Heart left ventricle (tissue), 16 donors: ENCODE data around the gene COL8A2. TPM values are rescaled to one million over a fixed set of nuclear protein-coding genes. Genes with fewer than 3 reads are reported as not detected.

Experiments
- ATAC-seq, 4 donors: fragments of 200-7000 bp; cut with Tn5 transposase; one replicate each; pipeline ENCODE4 v1.9.1; 2020 to 2022; ENCODE audit warnings: moderate library complexity in 4 of 4, mild to moderate bottlenecking in 3 of 4, moderate number of reproducible peaks in 1 of 4
- DNase-seq, 5 donors: peaks; one replicate each; pipeline ENCODE4 v3.0.0-alpha.2; 2020
- H3K27ac ChIP-seq, 12 donors: fragments of 200-600 bp; sonication (generic) in 4 of 12; one replicate each; pipeline versions ENCODE4 v1.5.0 to v1.8.0; 2016 to 2022; ENCODE audit warnings: mild to moderate bottlenecking in 2 of 12
- H3K27me3 ChIP-seq, 9 donors: fragments of 200-600 bp; sonication (generic) in 2 of 9; one replicate each; pipeline versions ENCODE4 v1.5.1 to v1.8.0; 2016 to 2022; ENCODE audit warnings: mild to moderate bottlenecking in 3 of 9
- H3K36me3 ChIP-seq, 9 donors: fragments of 200-600 bp; sonication (generic) in 2 of 9; one replicate each; pipeline versions ENCODE4 v1.5.0 to v1.8.0; 2018 to 2022; ENCODE audit warnings: mild to moderate bottlenecking in 2 of 9
- H3K4me1 ChIP-seq, 12 donors: fragments of 200-600 bp; sonication (generic) in 4 of 12; one replicate each; pipeline versions ENCODE4 v1.5.0 to v1.8.0; 2016 to 2022; ENCODE audit warnings: mild to moderate bottlenecking in 3 of 12
- H3K4me3 ChIP-seq, 12 donors: fragments of 200-600 bp; sonication (generic) in 4 of 12; one replicate each; pipeline versions ENCODE4 v1.5.0 to v1.8.0; 2017 to 2022; ENCODE audit warnings: mild to moderate bottlenecking in 9 of 12, moderate library complexity in 4 of 12
- H3K9me3 ChIP-seq, 12 donors: fragments of 200-600 bp; sonication (generic) in 4 of 12; one replicate each; pipeline versions ENCODE4 v1.5.0 to v1.8.0; 2016 to 2022; ENCODE audit warnings: mild to moderate bottlenecking in 1 of 12
- CTCF ChIP-seq, 12 donors: fragments of 200-600 bp; sonication (generic) in 4 of 12; IDR thresholded peaks; one replicate each; pipeline versions ENCODE4 v1.5.0 to v1.8.0; 2018 to 2022; ENCODE audit warnings: antibody characterized with exemption in 12 of 12, mild to moderate bottlenecking in 5 of 12
- POLR2A ChIP-seq, 2 donors: fragments of 450-650 bp; IDR thresholded peaks; one replicate each; pipeline ENCODE4 v1.6.1; 2017; ENCODE audit warnings: antibody characterized with exemption in 2 of 2, mild to moderate bottlenecking in 2 of 2, moderate library complexity in 2 of 2
- WGBS, 4 donors: extraction: QIAGEN DNeasy Blood & Tissue Kit in 2 of 4; methylation state at CpG; one replicate each; pipeline versions ENCODE4 v1.1.5 to v1.1.7; 2013 to 2018; 5-methylcytosine and 5-hydroxymethylcytosine counted together
- intact Hi-C, 10 donors: fragments of 100-400 bp; cut with DNase I; formaldehyde crosslinking; loops; one replicate each; pipeline versions ENCODE4 v1.11.1 to v1.14.2; 2022
- polyA plus RNA-seq, 2 donors: library from polyadenylated mRNA; stranded (reverse); fragments of 200-250 nt; gene quantifications; one replicate each; pipeline ENCODE4 v1.2.3, GENCODE V29; 2013
- total RNA-seq, 9 donors: library from RNA; depleted of rRNA in 2 of 9; stranded (reverse); fragments of >200 nt in 2 of 9; fragmentation: NEBNext Ultra II Directional in 3 of 9; extraction: Animal tissue kit (Norgen Biotek cat#: 25700) in 3 of 9; gene quantifications; one replicate each; pipeline versions ENCODE4 v1.1.0 to v1.2.4, GENCODE V29; 2016 to 2023
- donor health status: ischemic (EF 13 %, LVEDD 7.1; RV severe dilation, severe dysfunction).
- donor health status: healthy with polysubstance abuse.
- donor health status: DM: no; HTN: yes; CAD: no.
- donor health status: DM: no; HTN: no; CAD: no.
- donor health status: ischemic (EF 25% LVEDD 6.9; RV normal size, moderate dysfunction).
- donor health status: ischemic (EF 25% LVEDD 5.7; RV mildly dilated, moderate dysfunction).
- donor health status: healthy.
- donor health status: DM: yes; HTN: yes; CAD: no.
- donor health status: ischemic (EF 35%, LVEDD 5.7; RV mildly dilated, moderate dysfunction).
- donor health status: nonischemic (EF 11% LVEDD 7.7; RV severe dilation, severe dysfunction).
- donor health status: DM: yes; HTN: yes; CAD: no.
- donor health status: PGD.
- donor health status: ischemic (EF 29% LVEDD 5.4; RV normal size, mild dysfunction).
- donor health status: nonischemic (EF 23%, LVEDD 6.1; RV moderate dilation, normal function).

The COL8A2 gene
- total and polyA plus RNA-seq, 11 donors: 0.33 to 2.6 (median 0.60) TPM

- intact Hi-C loops: loop anchor here in 2 of 10 donors (2.0 to 5.0 kb wide), 2 partner anchors 65 to 67 kb away; partner anchors contain the start of gene THRAP3 (in 2 of the 2)
- 0 to 5% (median 2%) methylated on average over 8 to 9 of the region's 9 CpGs for WGBS, 4 donors
- TF ChIP-seq CTCF (IDR thresholded peaks at IDR 0.05) (no peak), POLR2A (IDR thresholded peaks at IDR 0.05) (no peak)
- Histone ChIP-seq H3K4me3 (peak overlapping the region; percentile 77 to 100 (median 98)), H3K27ac (peak overlapping the region; percentile 86 to 100 (median 100)), H3K27me3 (no peaks in the 10 kb centered on the region), H3K9me3 (no peaks in the 10 kb centered on the region), H3K4me1 (peaks cover 29 to 78% (median 67%) of the 10 kb centered on the region in 12 donors), H3K36me3 (peaks cover 0 to 5% (median 0%) of the 10 kb centered on the region in 9 donors)
- DNase-seq: peak in 2 of 5 donors; percentile 47 to 56
- ATAC-seq: peak in 2 of 4 donors; percentile 1 to 4
Observed at GRCh38 chr1:36157115-36157903, 32.3 kb upstream of the COL8A2 start.

GRCh38 chr1:36156329-36157114 is 31.5 kb upstream of the COL8A2 start:
- intact Hi-C loops: loop anchor here in 2 of 10 donors (2.0 to 5.0 kb wide), 2 partner anchors 66 to 68 kb away; partner anchors contain the start of gene THRAP3 (in 2 of the 2)
- ATAC-seq: peak; percentile 24 to 63 (median 57)
- Histone ChIP-seq H3K27me3 (no peaks in the 10 kb centered on the region), H3K4me1 (peaks cover 25 to 79% (median 67%) of the 10 kb centered on the region in 12 donors), H3K36me3 (peaks cover 0 to 5% (median 0%) of the 10 kb centered on the region in 9 donors), H3K4me3 (peak overlapping the region; percentile 77 to 100 (median 98)), H3K27ac (peak overlapping the region; percentile 86 to 100 (median 100)), H3K9me3 (no peaks in the 10 kb centered on the region)
- WGBS, 4 donors: 0 to 1% (median 1%) methylated on average over 21 to 69 of the region's 69 CpGs
- peak; percentile 85 to 89 (median 89) for DNase-seq
- TF ChIP-seq CTCF (IDR thresholded peaks at IDR 0.05) (no peak), POLR2A (IDR thresholded peaks at IDR 0.05) (no peak)

GRCh38 chr1:36155408-36156328 is 30.6 kb upstream of the COL8A2 start, which contains the start of gene MAP7D1:
TSS of gene MAP7D1 (plus strand) at chr1:36156160. CDS start at chr1:36156418, 258 bp downstream.
- peaks cover 21 to 79% (median 66%) of the 10 kb centered on the region in 12 donors for H3K4me1 ChIP-seq
- peak; percentile 91 to 96 (median 92) for DNase-seq
- intact Hi-C loops: loop anchor here in 2 of 10 donors (2.0 to 5.0 kb wide), 2 partner anchors 67 to 69 kb away; partner anchors contain the start of gene THRAP3 (in 2 of the 2)
- H3K4me3 ChIP-seq: peak within 1 kb of the TSS; percentile 77 to 100 (median 98)
- no peak for TF ChIP-seq CTCF (IDR thresholded peaks at IDR 0.05)
- TF ChIP-seq POLR2A (IDR thresholded peaks at IDR 0.05): peak; percentile 78 to 90
- peak within 1 kb of the TSS; percentile 86 to 100 (median 100) for H3K27ac ChIP-seq
- WGBS, 4 donors: 0 to 1% (median 0%) methylated on average over 8 to 88 of the region's 88 CpGs
- H3K9me3 ChIP-seq: no peaks in the 10 kb centered on the region
- H3K36me3 ChIP-seq: peaks cover 0 to 5% (median 0%) of the 10 kb centered on the region in 9 donors
- no peaks in the 10 kb centered on the region for H3K27me3 ChIP-seq
- peak; percentile 53 to 77 (median 72) for ATAC-seq
